ENCODE measurements around the gene TOP3A. TPM values are rescaled to one million over a fixed set of nuclear protein-coding genes. Genes with fewer than 3 reads are reported as not detected.
"Not testable (repeated sequence)": the region's sequence is repeated elsewhere in the genome, so short reads cannot be mapped to it uniquely, and the experiment has no call there.

TOP3A gene, protein sequence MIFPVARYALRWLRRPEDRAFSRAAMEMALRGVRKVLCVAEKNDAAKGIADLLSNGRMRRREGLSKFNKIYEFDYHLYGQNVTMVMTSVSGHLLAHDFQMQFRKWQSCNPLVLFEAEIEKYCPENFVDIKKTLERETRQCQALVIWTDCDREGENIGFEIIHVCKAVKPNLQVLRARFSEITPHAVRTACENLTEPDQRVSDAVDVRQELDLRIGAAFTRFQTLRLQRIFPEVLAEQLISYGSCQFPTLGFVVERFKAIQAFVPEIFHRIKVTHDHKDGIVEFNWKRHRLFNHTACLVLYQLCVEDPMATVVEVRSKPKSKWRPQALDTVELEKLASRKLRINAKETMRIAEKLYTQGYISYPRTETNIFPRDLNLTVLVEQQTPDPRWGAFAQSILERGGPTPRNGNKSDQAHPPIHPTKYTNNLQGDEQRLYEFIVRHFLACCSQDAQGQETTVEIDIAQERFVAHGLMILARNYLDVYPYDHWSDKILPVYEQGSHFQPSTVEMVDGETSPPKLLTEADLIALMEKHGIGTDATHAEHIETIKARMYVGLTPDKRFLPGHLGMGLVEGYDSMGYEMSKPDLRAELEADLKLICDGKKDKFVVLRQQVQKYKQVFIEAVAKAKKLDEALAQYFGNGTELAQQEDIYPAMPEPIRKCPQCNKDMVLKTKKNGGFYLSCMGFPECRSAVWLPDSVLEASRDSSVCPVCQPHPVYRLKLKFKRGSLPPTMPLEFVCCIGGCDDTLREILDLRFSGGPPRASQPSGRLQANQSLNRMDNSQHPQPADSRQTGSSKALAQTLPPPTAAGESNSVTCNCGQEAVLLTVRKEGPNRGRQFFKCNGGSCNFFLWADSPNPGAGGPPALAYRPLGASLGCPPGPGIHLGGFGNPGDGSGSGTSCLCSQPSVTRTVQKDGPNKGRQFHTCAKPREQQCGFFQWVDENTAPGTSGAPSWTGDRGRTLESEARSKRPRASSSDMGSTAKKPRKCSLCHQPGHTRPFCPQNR
- total RNA-seq = 38.8 TPM

DNA sequence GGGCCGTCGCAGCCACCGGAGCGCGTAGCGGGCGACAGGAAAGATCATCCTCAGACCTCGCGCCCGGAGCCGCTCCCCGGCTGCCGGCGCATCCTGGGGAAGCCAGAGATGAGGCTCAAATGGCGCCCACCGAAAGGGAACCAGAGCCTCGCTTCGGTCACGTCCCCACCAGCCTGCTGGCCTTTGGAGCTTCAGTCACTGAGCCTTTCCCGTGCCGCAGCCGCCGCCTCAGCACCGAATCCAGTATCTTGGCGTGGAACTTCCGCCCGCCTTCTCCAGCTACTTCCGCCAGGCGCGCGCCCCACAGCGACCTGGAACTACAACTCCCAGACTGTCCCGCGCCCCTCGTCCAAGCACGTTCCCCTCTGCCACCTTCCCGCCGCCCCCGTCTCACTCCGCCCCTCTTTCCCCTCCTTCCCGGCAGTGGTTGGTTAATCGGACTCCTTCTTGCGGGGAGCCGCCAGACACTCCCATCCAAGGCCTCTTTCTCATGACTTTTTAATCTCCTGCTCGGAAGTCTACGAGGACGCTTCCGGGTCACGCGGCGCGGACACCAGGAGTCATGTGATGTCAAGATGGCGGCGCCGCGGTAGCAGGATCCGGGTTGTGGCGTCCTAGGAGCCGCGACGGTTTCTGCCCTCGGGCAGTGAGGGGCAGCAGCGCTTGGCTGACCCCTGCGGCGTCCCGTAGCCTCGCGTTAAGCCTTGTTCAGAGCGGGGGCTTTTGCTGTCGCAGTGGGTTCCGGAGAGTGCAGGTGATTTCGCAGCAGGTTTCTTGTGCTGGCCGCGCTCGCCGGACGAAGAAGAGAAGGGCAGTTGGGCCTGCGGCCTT, at the start of gene TOP3A, which contains the start of gene SMCR8:
Gene TOP3A, minus strand, starts transcription at position 264 of the 831 bp plus-strand sequence. Its CDS starts 216 bp downstream, at position 48.
Gene SMCR8, plus strand, starts transcription at position 563 of the 831 bp plus-strand sequence. CDS start 497 bp downstream, outside the sequence.
- peak; percentile 83 to 99 (median 97) for DNase-seq (ENCODE audit: low read depth in 2 of 3, low spot score in 2 of 3)

DNA sequence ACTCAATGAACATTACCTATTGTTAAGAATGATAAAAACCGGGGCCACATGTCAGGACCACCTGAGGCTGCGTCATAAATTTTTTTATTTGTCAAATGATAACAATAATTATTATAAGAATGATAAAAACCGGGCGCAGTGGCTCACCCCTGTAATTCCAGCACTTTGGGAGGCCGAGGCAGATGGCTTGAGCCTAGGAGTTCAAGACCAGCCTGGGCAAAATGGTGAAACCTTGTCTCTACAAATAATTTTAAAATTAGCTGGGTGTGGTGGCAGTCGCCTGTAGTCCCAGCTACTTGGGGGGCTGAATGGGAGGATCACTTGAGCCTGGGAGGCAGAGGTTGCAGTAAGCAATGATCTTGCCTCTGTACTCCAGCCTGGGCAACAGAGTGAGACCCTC, 49.4 kb upstream of the TOP3A start:
- DNase-seq (ENCODE audit: low read depth in 2 of 3, low spot score in 2 of 3) = no peak

DNA sequence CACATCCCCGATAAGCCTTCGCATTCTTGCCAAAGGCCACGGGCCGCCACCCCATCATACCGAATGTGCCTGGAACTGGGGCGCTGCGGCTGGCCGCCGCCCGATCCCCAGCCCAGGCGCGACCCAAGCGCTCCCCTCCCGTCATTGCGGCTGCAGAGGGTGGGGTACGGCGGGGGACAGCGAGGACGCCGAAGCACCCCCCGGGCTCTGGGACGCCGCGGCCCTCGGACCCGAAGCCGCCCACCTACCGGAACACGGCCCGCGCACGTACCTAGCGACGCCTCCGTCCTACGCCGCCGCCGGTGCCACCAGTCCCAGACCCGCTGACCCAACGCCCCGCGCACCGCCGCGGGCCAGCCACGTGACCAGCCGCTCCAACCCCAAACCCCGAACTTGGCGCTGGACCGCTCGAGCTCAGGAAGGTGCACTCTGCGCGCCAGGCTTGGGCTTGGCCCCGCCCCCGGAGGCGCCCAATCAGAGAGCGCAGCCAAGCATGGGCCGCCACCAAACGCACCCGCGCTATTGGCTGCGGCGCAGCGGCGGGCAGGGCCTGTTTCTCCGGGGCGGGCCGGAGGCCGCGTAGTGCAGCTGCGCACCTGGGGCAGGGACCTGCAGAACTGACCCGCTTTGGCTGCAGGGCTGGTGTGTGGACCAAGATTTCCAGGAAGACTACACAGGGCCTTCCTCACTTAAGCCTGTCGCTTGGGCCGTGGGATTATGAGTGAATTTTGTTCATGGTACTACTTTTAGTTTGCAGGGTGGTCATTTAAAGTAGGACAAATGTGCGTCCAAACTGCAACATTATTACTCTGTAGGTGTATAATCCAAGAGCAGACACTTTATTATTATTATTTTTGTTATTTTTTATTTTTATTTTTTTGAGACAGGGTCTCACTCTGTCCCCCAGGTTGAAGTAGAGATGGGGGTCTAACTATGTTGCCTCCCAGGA, 48.6 kb upstream of the TOP3A start, which contains the start of gene SHMT1:
Gene SHMT1, minus strand, starts transcription at position 450 of the 949 bp plus-strand sequence. CDS start 7,569 bp downstream, outside the sequence.
- peak; percentile 73 to 86 (median 86) for DNase-seq (ENCODE audit: low read depth in 2 of 3, low spot score in 2 of 3)

DNA sequence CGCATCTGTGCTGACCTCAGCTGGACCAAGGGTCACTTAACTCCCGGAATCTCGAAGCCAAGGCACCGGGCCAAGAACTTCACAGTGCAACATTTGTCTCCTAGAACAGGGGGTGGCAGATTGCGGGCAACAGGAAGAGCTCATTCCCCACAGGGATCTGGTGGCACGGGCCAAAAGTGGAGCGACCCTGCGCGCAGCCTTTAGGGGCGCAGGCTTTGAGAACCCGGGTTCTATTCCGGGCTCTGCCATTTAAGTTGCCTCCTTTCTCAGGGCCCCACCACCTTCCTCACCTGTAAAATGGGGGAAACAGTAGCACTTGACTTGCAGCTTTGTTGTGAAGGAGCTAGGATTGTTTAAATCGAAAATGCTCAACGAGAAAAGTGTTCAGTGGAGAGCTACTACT, 47.9 kb upstream of the TOP3A start:
- peak in 2 of 3 donors; percentile 7 to 28 for DNase-seq (ENCODE audit: low read depth in 2 of 3, low spot score in 2 of 3)

DNA sequence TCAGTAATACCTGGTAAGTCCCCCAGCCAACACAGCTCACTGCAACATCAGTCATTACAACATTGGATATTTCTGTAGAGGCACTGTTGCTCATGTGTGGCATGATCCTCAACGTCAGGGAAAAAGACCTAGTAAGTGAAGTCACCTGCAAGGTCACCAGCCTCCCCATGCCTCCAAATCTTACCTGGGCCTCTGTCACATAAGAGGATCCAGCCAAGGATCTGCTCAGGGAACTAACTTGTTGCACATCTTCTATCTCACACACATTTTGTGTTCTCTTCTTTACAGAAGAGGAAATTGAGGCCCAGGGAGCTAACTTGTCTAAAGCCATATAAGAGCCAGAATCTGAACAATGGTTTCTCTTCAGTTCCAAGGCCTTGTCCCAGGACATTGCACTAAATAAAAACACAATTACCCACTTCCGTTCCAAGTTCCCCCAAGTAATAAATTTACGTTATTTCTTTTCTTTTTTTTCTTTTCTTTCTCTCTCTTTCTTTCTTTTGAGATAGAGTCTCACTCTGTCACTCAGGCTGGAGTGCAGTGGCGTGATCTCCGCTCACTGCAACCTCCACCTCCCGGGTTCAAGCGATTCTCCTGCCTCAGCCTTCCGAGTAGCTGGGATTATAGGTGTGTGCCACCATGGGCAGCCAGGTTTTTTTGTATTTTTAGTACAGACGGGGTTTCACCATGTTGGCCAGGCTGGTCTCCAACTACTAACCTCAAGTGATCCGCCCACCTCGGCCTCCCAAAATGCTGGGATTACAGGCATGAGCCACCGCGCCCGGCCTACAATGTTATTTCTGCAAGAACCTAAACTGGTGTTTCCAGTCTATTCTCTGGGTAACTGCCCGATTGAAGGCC, 47.3 kb upstream of the TOP3A start:
- no peak for DNase-seq (ENCODE audit: low read depth in 2 of 3, low spot score in 2 of 3)

DNA sequence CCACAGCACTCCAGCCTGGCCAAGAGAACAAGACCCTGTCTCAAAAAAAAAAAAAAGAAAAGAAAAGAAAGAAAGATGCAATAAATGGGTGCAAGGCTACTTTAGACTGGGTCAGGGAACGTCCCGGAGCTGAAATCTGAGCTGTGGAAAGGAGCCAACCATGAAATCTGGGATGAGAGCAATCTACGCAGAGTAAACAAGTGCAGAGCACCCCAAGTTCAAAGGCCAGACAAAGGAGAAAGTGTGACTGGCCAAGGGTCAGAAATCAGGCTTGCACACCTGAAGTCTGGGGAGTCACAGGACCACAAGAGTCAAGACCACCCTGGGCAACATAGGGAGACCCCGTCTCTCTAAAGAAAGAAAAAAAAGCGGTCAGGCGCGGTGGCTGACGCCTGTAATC, 45.7 kb upstream of the TOP3A start:
- no peak for DNase-seq (ENCODE audit: low read depth in 2 of 3, low spot score in 2 of 3)

DNA sequence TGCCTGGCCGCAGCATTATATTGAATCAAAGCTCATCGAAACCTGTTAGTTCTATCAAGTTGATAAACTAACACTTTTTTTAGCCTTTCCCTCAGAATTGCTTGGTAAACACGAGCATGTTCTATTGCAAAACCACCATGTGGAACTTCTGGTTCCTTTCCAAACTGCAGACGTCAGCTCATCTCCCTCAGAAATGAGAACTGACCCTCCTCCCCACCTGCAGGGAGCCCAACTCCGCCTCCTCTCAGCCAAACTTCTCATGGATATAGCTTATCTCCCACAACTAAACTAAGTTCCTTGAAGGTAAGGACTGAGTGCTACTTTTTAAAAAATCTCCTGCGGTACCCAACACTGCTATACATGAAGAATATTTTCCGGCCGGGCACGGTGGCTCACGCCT, 41.8 kb upstream of the TOP3A start:
- DNase-seq (ENCODE audit: low read depth in 2 of 3, low spot score in 2 of 3) = no peak

DNA sequence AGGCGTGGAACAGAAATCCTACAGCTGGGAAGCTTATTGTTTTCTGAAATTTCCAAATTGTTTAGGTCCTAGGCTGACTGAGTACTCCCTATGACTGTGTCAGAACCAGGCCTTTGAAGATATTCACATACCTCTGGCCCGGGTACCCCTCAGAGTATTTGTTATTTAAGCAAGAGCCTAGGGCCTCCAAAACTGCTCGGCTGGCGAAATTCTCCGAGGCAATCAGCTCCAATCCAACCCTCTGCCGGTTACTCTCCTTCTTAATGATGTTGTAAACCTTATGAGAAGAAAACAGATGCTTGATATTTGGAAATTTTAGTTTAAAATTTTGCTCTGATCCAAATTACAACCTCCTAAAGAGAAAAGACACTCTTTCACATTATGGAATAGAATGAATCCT, 38.7 kb upstream of the TOP3A start:
- no peak for DNase-seq (ENCODE audit: low read depth in 2 of 3, low spot score in 2 of 3)

DNA sequence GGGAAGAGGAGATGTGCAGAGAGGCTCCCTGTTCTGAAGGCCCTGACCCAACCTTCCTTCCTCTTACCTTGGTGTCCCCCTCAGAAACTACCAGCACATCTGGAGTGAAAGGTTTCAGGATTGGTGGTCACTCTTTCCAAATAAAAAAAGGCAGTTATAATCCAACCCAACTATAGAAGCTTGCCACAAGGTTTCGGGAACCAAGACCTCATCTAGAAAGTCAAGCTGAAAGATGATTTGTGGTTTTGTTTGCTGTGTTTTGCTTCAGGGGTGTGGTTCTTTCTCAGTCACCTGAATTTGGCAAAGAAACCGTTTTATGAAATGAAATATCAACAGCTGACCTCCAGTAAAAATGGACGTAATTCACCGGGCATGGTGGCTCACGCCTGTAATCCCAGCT, 29.2 kb upstream of the TOP3A start:
- DNase-seq (ENCODE audit: low read depth in 2 of 3, low spot score in 2 of 3) = no peak

DNA sequence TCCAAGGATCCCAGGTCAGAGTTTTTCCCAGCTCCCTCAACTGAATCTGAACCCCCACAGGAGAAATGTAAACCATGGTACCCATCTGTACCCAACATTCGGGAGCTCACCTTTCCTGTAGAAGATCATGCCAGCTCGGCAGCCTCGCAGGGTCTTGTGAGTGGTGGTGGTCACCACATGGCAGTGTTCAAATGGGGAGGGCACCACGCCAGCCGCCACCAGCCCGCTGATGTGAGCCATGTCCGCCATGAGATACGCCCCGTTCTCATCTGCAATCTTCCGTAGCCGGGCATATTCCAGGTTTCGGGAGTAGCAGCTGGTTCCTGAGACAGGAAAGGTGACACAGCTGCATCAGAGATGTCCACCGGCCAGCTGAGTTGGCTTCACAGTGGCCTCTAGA, 25.1 kb upstream of the TOP3A start:
- no peak for DNase-seq (ENCODE audit: low read depth in 2 of 3, low spot score in 2 of 3)

DNA sequence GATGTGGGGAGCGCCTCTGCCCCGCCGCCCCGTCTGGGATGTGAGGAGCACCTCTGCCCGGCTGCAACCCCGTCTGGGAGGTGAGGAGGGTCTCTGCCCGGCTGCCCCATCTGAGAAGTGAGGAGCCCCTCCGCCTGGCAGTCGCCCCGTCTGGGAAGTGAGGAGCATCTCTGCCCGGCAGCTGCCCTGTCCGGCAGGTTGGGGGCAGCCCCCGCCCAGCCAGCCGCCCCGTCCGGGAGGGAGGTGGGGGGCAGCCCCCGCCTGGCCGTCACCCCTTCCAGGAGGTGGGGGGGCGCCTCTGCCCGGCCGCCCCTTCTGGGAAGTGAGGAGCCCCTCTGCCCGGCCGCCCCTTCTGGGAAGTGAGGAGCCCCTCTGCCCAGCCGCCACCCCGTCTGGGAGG, 23.4 kb upstream of the TOP3A start:
- DNase-seq (ENCODE audit: low read depth in 2 of 3, low spot score in 2 of 3) = not testable (repeated sequence)

DNA sequence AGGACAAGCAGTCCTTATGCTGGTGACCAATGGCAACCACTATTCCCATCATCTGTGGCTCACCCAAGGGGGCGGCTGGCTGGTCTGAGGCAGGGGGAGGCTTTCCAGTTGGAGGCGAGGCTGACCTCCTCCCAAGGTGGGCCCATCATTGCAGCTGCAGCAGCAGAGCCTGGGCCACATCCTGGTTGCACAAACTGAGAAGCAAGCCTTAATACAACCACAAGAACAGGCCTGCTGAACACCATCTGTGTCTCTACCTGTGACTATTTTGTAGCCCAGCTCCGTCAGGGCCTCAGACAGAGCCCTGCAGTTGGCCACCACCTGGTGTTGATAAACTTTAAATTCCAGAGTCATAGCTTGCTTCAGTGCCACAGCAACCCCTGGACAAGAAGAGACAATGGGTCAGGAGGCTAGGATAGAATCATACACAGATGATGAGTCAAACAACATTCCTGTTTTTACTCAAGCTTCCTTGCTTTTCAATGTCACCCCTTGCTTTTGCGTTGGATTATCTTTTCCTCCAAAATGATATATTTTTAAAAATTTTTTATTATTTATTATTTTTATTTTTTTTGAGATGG, 18.2 kb upstream of the TOP3A start:
- DNase-seq (ENCODE audit: low read depth in 2 of 3, low spot score in 2 of 3) = no peak

DNA sequence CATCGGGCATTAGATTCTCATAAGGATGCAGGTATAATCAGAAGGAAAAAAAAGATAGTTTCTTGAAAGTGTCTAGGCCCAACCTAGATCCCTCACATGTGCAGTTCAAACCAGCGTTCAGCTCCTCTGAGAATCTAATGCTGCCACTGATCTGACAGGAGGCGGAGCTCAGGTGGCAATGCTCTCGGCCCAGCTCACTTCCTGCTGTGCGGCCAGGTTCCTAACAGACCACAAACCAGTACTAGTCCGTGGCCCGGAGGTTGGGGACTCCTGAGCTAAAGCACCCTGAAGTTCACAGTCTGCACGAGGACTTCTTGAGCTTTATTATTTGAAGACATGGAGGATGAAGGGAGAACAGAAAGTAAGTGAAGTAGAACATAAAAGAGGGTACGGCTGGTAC, 17.1 kb upstream of the TOP3A start:
- no peak for DNase-seq (ENCODE audit: low read depth in 2 of 3, low spot score in 2 of 3)

DNA sequence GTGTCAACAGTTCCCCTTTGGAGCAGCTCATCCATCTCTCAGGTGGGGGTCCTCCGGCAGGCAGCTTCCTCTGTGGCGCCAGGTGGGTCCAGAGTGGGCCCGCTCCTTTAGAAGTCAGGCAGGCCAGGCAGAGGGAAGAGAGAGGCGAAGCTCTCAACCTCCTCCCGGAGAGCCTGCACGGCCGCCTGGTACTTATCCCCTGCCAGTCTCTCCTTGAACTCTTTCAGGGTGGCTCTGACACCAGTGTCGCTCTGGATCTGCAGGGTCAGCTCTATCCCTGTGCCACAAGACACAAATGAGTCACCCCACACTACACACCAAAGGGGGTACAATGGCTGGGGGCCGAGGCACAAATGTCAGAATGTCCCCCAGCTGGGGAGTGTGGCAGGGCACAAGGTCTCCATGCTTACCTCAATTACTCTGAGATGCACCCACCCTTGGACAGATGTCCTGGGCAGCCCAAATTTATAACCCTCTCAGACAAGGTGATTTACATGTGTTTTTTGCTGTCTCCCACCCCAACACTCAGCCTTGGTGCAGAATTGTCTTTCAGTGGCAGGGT, 13.9 kb upstream of the TOP3A start:
- no peak for DNase-seq (ENCODE audit: low read depth in 2 of 3, low spot score in 2 of 3)

DNA sequence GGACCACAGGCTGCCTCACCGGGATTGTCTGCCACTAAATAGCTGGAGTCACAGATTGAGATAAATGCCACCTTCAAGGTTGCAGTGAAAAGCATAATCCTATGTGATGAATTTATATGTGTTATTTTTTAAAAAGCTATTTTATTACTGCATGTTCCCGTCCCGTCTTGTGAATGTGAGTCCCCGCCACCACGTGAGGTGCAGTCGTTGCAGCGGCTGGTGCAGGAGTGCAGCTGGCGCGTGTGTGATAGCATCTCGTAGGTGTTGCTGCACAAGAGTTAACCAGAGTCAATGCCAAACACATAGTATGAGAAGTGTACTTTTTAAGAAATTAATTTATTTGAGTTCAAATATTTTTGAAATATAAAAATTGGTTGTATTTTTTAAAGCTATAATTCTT, 12.8 kb upstream of the TOP3A start:
- DNase-seq (ENCODE audit: low read depth in 2 of 3, low spot score in 2 of 3) = no peak

DNA sequence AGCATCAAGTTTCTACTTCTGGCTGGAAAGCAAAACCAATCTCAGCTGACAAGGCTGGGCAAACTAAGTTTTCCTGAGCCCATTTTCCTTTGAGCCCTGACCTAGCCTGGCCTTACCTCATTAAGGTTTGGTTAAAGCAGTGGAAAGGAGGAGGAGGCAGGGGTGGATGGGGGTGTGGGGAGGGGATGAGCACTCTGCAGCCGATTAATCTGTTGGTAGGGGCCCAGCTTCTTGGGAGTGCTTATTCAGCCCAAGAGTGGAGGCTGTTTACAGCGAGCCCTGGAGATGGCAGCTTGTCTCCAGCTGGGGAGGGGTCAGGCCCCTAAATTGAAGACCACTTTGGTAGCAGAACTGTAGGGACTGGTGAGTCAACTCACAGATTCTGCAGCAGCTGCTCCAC, 12.3 kb upstream of the TOP3A start:
- DNase-seq (ENCODE audit: low read depth in 2 of 3, low spot score in 2 of 3) = no peak

DNA sequence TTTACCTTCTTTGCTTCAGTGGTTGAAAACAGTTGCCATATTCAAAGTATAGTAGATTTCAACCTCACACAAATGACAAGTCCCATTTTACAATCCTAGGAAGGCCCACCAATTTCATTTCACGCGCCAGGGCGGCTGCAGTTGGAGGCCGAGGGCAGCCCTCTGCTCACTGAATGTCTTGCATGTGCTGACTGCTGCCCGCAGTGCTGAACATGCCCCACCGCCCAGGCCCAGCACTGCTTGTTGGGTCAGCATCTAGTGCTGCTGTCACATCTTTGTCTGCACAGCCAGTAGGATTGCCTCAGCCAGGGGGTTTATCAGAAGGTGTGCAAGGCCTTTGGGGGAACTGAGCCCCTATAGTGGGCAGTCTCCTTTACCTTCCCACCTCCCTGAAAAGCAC, 11.8 kb upstream of the TOP3A start:
- DNase-seq (ENCODE audit: low read depth in 2 of 3, low spot score in 2 of 3) = no peak

DNA sequence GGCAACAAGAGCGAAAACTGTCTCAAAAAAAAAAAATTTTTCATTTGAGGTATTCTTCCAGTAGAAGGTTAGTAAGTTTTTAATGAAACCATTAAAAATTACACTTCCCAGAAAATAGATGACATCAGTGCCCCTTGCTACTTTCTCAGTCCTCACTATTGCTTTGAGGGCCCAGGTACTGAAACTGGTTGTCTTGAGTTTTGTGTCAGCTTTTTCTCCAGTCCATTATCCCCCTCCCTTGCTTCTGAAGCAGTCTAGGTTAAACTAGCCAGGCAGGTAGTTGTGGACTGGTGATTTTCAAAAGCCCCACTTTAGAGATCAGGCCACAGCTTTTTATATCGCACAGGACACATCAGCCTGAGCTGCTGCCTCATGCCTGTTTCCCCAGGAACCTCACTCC, 11.2 kb upstream of the TOP3A start:
- DNase-seq (ENCODE audit: low read depth in 2 of 3, low spot score in 2 of 3) = no peak

Measured in hematopoietic multipotent progenitor cell (in vitro differentiated cells).